CD4-positive, alpha-beta T cell treated with Interleukin-17A for 4 hours (primary cell): Measurements from ENCODE around the gene RXRA.

Experiments used
- DNase-seq: peaks from one replicate; pipeline ENCODE4 v3.0.0-alpha.2; 2020; ENCODE audit warnings: mixed read lengths

Gene RXRA

DNA sequence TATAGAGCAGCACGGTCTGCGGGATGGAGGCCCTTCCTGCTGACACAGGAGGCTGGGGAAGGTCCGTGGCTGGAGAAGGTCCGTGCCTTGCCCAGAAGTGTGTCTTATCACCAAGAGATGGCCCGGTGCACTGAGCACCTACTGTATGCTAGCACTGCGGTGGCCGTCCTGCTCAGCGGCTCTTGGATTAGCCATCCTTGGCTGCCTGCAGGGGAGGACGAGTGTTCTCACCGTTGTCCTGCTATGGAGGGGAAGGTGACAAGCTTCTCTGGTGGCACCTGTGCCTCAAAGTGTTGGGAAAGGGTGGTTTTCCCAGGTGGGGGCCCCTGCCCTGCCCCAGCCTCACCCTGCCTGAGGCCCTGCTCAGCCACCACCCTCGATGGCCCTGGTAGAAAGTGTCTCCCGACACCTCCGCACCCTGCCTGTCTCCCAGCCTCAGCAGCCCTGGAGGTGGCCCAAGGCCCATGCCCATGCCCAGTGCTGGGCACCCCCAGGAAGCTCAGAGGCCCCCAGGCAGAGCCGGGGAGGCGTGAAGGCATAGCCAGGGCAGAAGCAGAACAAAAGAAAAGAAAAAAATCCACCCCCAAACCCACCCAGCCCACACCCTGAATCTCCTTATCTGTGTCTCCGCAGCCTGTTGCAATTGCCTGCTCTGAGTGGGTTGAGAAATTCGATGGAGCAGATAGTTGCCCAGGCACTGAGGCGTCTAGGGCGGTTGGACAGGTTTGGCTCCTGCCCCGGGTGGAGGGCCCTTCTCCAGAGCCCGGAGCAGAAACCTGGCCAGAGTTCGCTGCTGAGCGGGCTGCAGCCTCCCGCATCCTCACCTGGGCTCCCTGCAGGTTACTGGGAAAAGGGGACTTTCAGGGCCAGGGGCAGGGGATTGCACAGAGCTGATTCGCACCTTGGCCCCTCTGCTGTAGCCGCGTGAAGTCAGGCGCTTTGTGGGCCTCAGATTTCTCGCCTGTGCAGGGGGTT lies 30.5 kb downstream of the RXRA start:
- no peak for DNase-seq

DNA sequence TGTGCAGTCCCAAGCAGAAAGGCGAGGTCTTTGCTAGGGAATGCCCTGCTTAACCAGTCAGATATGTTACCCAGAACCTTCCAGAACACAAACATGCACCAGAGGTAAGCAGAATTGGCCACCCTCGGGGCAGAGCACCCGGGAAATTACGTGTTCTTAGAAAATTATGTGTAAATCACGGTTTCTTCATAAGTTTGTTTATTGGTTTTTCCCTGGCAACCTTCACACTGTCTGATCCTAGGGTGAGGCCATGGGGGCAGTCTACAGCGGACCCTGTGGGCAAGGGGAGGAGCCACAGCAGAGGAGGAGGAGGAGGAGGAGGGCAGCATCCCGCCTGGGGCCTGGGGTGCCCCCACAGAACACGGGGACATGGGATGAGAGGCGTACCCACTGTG lies 31.4 kb downstream of the RXRA start:
- DNase-seq: no peak

DNA sequence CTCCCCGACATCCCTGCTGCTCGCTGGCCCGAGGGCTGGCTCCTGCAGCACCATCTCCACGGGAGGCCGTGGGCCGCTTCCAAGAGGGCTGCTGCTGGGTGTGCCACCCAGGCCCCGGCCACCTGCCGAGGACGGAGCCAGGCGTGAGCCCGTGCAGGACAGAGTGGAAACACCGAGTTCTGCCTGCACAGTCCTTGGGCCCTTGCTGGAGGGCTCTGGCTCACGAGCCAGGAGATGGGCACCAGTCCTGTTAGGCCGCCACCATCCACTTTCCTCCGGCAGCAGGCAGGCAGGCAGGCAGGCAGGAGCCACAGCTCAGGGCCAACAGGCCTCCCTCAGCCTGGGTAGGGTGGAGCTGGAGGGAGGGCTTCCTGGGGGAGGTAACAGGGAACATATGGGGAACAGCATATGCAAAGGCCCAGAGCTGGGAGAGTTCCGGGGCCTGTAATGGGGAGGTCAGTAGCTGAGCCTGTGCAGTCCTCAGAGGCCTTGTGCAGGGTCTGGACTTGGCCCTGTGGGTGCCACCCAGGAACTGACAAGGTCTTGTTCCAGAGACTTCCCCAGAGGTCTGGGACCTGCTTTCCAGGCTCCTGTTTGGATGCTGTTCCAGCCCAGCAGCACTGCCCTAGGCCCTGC lies 31.9 kb downstream of the RXRA start:
- no peak for DNase-seq

DNA sequence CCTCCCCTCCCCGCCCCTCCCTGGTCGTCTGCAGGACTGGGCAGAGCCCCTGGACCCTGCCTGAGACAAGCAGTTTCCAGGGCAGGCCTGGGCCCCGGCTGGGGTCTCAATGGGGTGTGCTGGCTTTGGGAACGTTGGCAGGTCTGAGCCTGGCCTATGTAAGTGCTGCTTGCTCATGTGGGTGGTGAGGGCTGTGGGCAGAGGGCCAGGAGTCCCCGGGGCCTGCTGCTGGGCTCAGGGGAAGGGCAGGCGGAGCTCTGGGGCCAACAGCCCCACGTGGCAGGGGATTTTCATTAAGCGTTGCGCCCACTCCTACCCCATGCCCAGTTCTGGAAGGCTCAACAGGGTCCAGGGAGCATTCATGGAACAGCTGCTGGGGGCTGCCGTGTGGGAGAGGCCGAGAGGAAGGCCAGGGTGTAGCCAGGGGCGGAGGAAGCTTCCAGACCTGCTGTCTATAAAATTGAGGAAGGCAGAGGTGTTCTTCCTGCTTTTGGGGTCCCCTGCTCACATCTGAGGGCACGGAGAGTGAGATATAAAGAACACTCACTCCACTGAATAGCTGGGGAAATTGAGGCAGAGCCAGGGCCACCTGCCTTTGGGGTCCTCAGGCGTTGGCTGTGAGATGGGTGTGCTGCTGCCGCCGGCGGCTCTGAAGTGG lies 32.5 kb downstream of the RXRA start:
- DNase-seq: no peak

DNA sequence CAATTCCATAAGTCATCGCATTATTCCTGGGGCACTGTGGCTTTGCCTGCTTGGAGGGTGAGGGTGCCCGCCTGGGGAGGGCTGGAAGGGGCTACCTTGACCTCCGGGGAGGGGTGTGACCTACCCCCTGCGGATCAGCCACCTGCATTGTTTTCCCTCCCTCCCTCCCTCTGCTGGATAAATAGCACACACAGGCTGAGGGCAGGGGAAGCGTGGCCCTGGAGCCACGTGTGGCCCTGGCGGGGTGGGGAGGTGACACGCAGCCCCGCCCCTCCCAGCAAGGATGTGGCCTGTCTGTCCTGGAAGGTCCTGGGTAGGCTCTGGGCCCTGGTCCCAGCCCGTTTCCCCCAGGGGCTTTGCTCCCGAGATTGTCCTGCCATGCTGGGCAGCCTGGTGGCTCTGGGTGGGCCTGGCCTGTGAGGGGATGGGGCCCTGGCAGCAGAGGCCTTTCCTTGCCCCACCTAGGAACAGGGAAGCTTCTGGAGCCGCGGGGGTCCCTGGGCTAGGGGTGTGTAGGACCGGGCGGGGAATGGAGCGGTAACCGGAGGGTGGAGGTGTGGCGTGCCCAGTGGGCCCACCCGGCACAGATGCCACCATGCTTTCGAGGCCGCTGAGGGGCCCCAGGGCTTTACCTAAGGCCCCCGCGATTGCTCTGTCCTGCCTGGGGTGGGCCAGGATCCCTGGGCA lies 33.4 kb downstream of the RXRA start:
- DNase-seq: no peak

DNA sequence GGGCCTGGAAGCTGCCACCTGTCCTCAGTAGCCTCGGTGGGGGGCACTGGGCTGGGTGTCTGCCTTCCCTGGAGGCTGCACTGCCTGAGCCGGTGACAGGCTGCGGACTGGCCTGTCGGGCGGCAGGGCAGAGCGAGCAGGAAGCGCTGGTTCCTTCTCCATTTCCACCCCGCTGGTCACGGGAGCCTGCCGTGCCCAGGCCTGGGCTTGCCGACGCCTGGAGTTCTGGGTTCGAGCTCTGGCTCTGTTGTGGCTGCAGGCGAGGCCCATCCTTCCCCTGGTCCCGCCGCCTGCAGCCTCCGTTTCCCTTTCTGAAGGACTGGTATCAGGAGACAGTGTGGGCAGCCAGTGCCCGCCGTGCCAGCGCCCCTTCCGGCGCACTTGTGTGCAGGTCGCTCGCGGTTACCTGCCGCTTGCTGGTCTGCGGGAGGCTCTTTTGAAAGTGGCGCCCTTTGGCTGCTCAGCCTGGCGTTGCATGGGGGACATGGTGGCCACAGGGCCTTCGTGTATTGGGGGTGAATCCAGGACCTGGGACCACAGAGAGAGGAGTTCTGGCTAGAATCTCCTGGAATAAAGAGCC lies 34.0 kb downstream of the RXRA start:
- DNase-seq: no peak

DNA sequence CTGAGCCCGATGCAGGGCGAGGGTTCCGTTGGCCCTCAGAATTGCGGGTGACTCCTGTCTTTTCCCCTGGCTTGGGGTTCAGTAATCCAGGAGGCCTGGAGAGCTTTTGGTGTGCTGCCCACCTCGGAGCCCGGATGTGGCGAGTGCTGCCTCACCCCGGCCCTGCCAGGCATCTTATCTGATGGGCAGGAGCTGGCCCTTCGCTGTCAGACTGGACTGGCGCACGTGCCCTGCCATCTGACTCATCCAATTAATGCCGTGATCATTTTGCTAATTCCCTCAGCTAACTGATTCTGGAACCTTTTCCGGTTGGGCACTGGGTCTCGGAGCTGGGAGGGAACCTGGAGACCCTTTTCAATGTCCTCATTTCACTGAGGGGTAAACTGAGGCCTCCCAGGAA lies 34.6 kb downstream of the RXRA start:
- DNase-seq: no peak

DNA sequence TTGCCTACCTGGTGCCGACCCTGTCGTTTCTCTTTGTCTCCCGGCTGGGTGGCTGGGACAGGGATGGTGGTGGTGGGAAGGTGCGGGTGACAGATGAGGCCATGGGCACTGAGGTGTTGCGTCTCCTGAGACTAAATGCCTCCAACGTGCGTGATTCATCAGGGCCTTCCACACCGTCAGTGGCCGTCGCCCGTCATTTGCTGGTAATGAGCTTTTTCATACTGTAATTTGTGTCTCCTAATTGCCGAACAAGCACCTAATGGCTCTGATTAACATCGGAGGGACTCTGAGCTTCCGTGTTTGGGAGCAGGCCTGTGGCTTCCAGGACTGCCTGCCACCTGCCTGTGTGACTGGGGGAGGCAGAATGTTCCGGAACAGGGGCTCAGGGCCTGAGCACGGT lies 35.2 kb downstream of the RXRA start:
- DNase-seq: no peak

DNA sequence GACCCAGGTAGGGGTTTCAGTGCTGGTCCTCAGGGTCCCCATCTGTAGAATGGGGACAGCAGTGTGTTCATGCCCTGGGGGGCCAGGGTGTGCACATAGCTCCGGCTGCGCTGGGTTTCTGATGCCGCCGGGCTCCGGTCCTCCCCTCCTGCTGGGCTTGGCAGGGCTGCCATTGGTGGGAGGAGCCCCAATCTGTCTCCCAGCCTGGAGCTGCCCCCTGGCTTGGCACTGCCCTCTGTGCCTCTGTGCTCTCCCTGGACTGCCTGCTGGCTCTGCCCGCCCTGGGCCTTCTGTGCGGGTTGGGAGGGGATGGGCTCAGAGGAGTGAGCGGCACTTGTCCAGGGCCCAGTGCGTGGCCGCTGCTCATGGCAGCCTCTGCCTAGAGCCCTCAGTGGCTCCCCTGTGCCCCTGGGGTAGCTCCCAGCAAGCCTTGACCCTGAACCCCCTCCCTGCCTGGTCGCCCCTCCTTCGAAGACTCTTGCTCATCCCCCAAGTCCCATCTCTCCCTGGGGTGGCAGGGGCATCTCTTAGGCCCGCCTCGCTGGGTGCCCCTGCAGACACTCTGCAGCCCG lies 35.7 kb downstream of the RXRA start:
- no peak for DNase-seq

DNA sequence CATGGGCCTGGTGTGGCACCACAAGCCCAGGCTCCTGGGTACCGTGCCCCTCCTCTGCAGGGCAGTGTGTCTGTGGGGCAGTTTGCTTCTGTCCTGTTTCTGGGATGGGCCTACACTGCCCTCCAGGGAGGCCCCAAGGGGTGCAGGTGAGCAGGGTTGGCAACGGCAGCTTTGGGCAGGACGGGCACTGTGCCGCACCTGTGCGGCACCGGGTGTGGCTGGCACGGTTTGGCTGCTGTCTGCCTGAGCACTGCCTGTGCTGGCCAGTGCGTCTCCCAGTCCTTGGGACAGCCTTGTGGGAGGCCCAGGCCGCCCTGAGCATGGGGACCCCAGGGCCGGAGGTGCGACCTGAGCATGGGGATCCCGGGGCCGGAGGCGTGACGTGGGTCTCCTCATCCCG lies 37.2 kb downstream of the RXRA start:
- no peak for DNase-seq

DNA sequence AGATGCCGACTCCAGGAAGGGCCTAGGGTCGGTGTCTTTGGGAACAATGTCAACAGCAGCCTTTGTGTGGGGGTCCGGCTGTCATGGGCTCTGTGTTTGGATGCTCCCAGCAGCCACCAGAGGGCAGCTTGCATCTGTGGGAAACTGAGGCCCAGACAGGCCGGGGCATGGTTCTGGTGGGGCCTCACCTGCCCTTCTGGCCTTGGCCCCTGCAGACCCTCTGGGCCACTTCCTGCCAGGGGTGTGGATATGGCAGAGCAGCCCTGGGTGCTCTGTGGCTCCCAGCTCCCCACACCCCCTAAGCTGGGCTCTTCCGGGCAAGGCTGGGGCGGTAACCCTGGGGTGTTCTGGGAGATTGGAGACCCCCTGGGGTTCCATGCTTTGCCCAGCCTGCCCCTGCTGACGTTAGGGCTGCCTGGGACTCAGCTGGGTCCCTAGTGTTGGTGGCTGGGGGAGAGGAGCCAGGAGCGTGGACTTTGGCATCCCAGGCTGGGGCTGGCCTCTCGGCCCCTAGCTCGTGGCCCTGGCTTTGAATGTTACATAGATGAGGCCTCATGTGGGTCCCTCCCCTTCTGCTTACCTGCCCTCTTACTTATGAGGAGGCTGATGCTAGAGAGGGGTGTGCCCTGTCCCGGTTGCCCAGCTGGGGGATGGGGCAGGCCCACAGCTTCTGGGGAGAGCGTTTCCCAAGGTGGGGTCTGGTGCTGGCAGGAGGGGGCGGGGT lies 38.3 kb downstream of the RXRA start:
- DNase-seq: peak; percentile 28

DNA sequence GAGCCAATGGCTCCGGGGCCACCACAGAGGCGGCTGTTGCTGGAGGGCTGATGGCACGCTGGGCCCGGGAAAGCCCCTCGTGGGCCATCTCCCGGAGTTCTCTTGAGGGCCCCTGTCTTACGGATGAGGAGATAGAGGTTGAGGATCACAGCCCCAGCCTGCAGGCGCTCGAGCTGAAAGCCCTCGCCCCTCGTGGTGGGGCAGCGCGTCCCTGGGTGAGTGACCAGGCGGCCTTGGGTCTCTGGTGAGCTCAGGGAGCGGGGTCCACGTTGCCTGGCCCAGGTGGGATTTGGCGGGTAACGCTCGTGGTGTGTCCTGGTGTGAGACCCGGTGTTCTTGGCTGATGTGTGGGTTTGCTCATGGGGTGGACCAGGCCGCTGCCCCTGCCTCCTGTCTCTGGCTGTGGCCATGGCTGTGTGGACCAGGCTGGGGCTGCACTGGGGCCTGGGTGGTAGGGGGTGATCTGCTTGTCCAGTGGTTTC lies 38.9 kb downstream of the RXRA start:
- DNase-seq: no peak

DNA sequence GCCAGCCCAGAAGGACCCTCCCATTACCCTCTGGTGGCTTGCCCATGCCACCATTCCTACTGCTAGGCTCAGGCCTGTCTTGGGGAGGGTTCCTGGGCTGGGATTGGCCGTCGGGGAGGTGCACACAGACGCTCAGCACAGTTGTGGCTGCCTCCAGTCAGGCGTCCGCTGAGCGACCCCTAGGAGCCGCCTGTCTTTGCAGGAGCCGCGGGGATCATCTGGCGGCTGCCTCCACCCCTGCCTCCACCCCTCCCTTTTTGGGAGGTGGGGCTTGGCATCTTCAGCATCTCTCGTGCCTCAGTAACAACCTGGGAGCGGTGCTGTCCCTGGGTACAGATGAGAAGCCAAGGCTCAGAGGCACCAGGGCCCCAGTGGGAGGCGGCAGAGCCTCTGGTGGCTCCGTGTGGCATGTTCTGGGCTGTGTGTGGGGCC lies 39.6 kb downstream of the RXRA start:
- no peak for DNase-seq

DNA sequence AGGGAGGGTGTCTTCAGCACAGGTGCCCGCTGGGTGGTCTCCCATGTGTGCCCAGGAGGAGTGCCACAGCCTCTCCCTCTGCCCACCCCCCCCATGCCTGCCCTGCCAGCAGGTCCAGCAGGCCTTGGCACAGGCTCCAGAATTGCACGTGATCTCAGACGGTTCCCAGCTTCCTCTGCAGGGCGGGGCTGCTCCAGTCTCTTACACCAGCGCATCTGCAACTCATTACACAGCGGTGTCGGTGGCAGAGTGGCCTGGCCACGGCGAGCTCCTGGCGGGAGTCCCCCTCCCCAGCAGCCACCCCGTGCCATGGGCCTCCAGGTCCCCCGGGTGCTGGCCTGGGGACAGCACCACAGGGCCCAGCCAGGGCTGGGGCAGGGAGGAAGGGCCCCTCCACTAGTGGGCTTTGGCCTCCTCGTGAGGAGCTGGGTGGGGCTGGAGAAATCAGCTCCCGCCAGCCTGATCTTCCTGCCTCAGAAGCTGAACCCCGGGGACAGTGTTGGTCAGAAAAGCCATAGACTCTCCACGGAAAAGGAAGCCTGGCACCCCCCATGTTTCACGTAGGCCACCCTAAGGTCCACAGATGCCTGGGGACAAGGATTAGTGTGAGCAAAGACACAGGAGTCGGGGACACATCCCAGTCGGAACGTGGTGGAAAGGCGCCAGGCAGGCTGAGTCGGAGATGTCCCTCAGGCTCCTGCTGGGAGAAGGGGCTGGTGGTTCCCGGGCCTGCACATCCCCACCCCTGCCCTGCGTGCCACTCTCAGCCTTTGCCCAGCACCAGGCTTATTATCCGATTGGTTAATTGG lies 40.2 kb downstream of the RXRA start:
- no peak for DNase-seq

DNA sequence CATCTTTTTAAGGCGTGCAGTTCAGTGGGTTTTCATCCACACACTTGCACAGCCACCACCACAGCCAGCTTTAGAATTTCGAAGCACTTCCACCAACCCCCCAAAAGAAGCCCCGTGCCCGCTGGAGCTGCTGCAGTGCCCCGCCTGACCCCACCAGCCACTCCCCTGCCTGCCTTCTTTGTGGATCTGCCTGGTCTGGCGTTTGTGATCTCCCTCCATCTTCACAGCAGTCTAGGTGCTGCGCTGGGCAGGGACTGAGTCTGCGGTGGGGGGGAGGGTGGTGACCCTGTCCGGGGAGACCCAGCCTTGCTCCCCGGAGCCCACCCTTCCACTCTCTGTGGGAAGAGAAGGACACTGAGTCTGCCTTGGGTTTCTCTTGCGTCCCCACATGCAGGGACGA lies 40.8 kb downstream of the RXRA start:
- DNase-seq: no peak

DNA sequence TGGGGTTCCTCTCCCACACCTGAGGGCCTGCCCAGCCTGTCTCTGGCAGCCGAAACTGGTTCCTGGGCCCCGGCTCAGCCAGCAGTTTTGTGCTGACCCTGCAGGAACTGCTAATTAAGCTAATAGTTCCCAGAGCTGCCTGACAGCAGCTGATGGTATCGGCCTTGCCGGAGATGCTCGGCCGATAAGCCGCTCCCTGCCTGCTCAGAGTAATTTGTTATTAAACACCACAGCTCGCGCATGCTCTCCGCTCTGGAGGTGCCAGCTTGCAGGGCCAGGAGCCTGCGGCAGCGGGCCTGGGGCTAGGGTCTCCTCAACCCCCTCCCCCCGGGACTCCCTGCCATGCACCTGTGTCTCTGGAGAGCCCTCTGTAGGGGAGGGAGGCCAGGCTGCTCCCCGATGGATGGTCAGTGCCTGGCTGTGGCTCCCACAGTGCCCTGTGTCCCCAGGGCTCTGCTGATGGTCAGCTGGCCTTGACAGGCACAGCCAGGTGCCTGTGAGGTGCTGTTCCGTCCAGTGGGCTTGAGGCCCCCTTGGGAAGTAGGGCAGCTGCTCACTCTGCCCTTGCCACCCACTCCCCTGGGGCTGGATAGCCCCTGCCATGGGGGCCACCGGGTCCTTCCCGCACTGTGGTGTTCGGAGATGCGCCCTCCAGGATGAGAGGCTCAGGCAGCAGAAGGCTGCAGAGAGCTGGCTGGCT lies 41.7 kb downstream of the RXRA start:
- no peak for DNase-seq

DNA sequence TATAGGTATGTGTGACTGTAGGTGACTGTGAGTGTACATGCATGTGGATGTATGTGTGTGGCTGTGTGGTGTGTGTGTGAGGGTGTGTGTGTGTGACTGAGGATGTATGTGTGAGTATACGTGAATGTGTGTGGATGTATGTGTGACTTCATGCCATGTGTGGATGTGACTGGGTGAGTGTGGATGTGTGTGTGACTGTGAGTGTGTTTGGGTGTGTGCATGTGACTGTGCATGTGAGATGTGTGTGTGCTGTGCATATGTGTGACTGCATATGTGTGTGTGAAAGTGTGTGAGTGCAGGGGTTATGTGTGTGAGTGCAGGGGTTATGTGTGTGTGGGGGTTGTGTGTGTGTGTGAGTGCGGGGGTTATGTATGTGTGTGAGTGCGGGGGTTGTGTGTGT lies 42.3 kb downstream of the RXRA start:
- no peak for DNase-seq

DNA sequence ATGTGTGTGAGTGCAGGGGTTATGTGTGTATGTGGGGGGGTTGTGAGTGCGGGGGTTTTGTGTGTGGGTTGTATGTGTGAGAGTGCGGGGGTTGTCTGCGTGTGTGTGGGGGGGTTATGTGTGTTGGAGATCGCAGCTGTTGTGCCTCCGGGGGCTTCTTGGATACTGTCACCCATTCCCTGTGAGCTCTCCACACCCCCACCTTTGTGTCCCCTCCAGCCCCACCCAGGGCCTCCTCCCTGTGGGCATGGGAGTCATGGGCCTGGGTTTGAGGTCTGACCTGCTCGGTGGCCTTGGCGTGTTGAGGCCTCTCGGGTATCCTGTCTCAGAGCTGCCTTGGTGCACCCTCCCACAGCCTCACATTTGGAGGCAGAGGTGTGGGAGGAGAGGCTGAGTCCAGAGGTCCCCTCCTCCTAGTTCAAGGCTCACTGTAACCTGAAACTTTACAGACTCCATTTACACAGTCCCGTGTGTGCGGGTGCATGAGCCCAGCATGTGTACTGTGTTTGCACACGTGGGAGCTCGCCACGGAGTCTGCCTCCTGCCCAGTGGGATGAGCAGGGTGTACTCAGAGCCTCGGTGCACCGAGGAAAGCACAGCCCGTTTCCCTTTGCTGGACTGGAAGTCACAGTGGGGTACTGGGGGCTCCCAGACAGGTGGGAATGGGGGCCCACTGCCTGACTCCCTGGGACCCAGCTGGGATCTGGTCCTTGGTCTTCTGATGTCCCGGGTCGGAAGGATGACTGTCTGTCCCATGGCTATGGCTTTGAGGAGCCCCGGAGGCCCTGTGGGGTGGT lies 43.4 kb downstream of the RXRA start:
- DNase-seq: no peak

DNA sequence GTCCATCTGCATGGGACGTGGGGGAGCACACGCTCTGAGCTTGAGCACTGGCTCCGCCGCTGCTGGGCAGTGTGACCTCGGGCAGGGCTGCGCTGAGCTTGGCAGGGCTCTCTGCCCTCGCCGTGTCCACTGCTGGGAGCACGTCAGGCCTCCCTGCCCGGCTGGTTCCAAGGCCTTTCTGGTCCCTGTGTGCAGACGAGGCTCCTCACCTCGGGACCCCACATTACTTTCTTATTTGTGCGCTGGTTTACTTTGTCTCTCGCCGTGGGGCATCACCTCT lies 43.9 kb downstream of the RXRA start:
- no peak for DNase-seq
